GM12878 (cell line): Measurements from ENCODE around the gene COX18.

Experiments
- POLR2A ChIP-seq: IDR thresholded peaks from 2 replicates; pipeline ENCODE4 v1.6.1; 2011; ENCODE audit warnings: low read depth, mild to moderate bottlenecking, low read length
- TAF1 ChIP-seq: IDR thresholded peaks from 2 replicates; pipeline ENCODE4 v1.6.1; 2011; ENCODE audit warnings: mild to moderate bottlenecking, low read depth, low read length, borderline replicate concordance

DNA sequence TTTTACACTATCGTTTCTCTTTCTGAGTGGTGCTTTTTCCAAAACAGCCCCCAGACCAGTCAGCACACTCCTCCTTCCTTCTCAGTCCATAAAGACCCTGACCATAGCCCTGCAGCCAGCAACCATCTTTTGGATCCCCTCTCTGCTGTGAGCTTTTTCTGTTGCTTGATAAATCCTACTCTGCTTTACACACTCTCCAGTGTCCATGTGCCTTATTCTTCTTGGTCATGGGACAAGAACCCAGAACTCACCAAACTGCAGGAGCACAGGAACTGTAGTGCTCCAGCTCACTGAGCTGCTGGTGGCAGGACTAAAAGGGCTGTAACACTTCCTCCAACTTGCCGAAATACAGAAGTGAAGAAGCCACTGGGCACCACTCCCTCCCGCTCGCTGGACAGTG, 32.5 kb downstream of the COX18 start:
- TF ChIP-seq TAF1: no peak
- TF ChIP-seq POLR2A: no peak
